ENCODE results near the gene ANXA11.

Gene ANXA11

GRCh38 chr10:80170026-80170425, 35.3 kb downstream of the ANXA11 start:
- Mint-ChIP-seq H3K9me3 (no peaks in the 10 kb centered on the region), H3K4me3 (no peak overlapping the region), H3K27ac (no peak overlapping the region), H3K36me3 (ENCODE audit: low read depth) (peaks cover 7% of the 10 kb centered on the region), H3K27me3 (ENCODE audit: low read depth) (no peaks in the 10 kb centered on the region), H3K4me1 (peaks cover 35% of the 10 kb centered on the region)
- TF ChIP-seq CTCF (IDR thresholded peaks at IDR 0.05; ENCODE audit: unreplicated experiment in 3 of 3) = no peak

- H3K36me3 Mint-ChIP-seq (ENCODE audit: low read depth) = peaks cover 7% of the 10 kb centered on the region
- TF ChIP-seq CTCF (IDR thresholded peaks at IDR 0.05; ENCODE audit: unreplicated experiment in 3 of 3) = no peak
- H3K9me3 Mint-ChIP-seq = no peaks in the 10 kb centered on the region
- no peaks in the 10 kb centered on the region for H3K27me3 Mint-ChIP-seq (ENCODE audit: low read depth)
- no peak overlapping the region for H3K4me3 Mint-ChIP-seq
- peaks cover 39% of the 10 kb centered on the region for H3K4me1 Mint-ChIP-seq
- H3K27ac Mint-ChIP-seq = no peak overlapping the region
Observed at GRCh38 chr10:80168679-80169380, 36.5 kb downstream of the ANXA11 start.

- Mint-ChIP-seq H3K9me3 (no peaks in the 10 kb centered on the region), H3K4me3 (peak overlapping the region in 1 of 3 experiments; percentile 56), H3K4me1 (peaks cover 39% of the 10 kb centered on the region), H3K27me3 (ENCODE audit: low read depth) (no peaks in the 10 kb centered on the region), H3K27ac (peak overlapping the region in 2 of 3 experiments; percentile 62 to 78), H3K36me3 (ENCODE audit: low read depth) (peaks cover 14% of the 10 kb centered on the region)
- TF ChIP-seq CTCF (IDR thresholded peaks at IDR 0.05; ENCODE audit: unreplicated experiment in 3 of 3) = no peak
Observed at GRCh38 chr10:80168162-80168511, 37.2 kb downstream of the ANXA11 start.

GRCh38 chr10:80167471-80168161, 37.7 kb downstream of the ANXA11 start:
- H3K36me3 Mint-ChIP-seq (ENCODE audit: low read depth) = peaks cover 17% of the 10 kb centered on the region
- peak overlapping the region in 1 of 3 experiments; percentile 56 for H3K4me3 Mint-ChIP-seq
- no peaks in the 10 kb centered on the region for H3K9me3 Mint-ChIP-seq
- H3K4me1 Mint-ChIP-seq = peaks cover 39% of the 10 kb centered on the region
- H3K27me3 Mint-ChIP-seq (ENCODE audit: low read depth) = no peaks in the 10 kb centered on the region
- no peak for TF ChIP-seq CTCF (IDR thresholded peaks at IDR 0.05; ENCODE audit: unreplicated experiment in 3 of 3)
- H3K27ac Mint-ChIP-seq = peak overlapping the region in 2 of 3 experiments; percentile 62 to 78

- H3K27ac Mint-ChIP-seq = peak overlapping the region in 1 of 3 experiments; percentile 62
- no peak for TF ChIP-seq CTCF (IDR thresholded peaks at IDR 0.05; ENCODE audit: unreplicated experiment in 3 of 3)
- peaks cover 40% of the 10 kb centered on the region for H3K4me1 Mint-ChIP-seq
- H3K9me3 Mint-ChIP-seq = no peaks in the 10 kb centered on the region
- H3K36me3 Mint-ChIP-seq (ENCODE audit: low read depth) = peaks cover 17% of the 10 kb centered on the region
- H3K27me3 Mint-ChIP-seq (ENCODE audit: low read depth) = no peaks in the 10 kb centered on the region
- H3K4me3 Mint-ChIP-seq = no peak overlapping the region
Observed at GRCh38 chr10:80166581-80167470, 38.5 kb downstream of the ANXA11 start.
